UCSD-AML1 (cell line): ENCODE measurements around the gene SPACDR.

Experiments used
- DNase-seq: peaks from one replicate; lab custom pipeline; 2025; ENCODE audit not compliant: unreplicated experiment; lab: John Stamatoyannopoulos, UW

Gene SPACDR

GRCh38 chr7:100419660-100420226 is 44.3 kb downstream of the SPACDR start:
- DNase-seq: no peak

DNA sequence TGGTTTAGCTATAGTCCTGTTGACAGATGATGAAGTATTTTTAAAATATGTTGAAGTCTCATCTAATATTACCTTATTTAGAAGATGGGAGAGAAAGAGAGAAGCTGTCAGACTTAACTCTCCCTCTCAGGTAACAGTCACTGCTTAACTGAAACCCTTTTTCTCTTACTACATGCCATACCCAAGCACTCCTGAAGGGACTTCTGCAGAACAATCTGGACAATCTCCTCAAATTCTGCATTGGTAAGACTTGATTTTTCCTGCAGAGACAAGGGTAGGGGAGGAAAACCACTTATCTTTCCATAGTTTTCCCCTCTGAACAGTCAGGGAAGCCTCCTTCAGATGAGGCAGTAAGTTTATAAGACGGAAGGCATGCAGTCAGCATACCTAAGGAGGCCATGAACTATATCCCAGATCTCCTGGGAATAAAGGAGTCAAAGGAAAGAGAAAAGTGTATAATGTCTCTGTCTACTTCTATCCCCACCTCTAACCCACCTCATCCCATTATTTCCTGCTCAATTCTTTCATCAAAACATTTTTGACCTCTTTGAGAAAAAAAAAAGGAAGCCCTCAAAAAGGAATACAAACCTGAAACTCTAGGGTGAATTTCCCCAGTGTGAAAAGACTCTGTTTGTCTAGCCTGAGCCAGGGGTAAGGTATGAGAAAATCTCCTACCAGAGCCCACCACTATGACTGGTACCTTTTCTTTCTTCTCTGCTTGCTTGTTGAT is 45.0 kb downstream of the SPACDR start:
- no peak for DNase-seq

DNA sequence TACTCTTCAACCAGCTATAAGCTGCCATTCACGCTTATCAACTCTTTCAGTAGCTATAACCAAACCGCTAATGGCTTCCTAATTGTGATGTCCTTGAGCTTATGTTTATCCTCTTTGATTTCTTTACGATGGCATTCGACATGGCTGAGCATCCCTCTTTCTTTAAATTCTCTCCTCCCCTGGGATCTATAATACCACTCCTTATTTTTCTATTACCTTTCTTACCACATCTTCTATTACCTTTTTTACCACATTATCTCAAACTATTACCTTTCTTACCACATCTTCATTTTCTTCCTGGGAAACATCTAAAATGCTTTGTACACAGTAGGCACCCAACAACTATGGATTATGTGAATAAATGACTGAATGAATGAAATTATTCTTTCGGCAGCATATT is 48.6 kb downstream of the SPACDR start:
- no peak for DNase-seq

- DNase-seq: no peak
Measured at GRCh38 chr7:100413889-100414288, 50.2 kb downstream of the SPACDR start.

DNA sequence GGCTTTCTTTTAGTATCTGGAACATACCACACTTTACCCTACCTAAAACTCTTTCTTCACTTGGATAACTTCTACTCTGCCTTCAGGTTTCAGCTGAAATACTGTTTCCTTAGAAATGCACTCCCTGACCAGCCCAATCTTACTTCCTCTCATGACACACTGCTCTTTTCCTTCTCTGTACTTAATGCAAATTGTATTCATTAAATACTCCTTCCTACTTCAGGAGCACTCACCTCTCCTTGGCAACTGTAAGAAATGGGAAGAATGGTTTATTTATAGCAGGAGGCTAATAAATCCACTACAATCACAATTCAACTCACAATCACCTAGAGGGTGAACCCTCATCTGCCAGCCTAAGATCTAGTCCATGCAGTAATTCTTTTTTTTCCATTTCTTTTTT is 50.7 kb downstream of the SPACDR start:
- no peak for DNase-seq

DNA sequence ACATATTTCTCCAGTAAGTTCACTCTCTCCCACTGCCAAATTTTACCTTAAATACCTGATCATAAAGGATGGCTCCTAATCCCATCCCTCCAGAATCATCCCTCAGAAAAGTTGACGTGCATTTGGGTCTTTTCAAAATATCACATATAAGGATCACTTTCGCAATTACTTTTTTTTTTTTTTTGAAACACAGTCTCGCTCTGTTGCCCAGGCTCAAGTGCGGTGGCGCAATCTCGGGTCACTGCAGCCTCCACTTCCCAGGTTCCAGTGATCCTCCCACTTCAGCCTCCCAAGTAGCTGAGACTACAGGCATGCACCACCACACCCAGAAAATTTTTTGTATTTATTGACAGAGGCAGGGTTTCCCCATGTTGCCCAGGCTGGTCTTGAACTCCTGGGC is 53.0 kb downstream of the SPACDR start:
- DNase-seq: no peak

GRCh38 chr7:100407285-100408180 is 56.5 kb downstream of the SPACDR start:
- no peak for DNase-seq

GRCh38 chr7:100406767-100407166 is 57.3 kb downstream of the SPACDR start:
- DNase-seq: no peak
